Stimulated activated CD8-positive, alpha-beta memory T cell treated with anti-CD3 and anti-CD28 coated beads, Interleukin-7, amount 100 ng/mL, for 4 hours (primary cell): Measurements from ENCODE around the gene TMOD2.
"Not testable (repeated sequence)": the region's sequence is repeated elsewhere in the genome, so short reads cannot be mapped to it uniquely, and the experiment has no call there.

Experiments used
- DNase-seq, 2 donors: peaks; one replicate each; pipeline ENCODE4 v3.0.0-alpha.2; 2020; ENCODE audit warnings: low read depth in 2 of 2

Gene TMOD2

DNA sequence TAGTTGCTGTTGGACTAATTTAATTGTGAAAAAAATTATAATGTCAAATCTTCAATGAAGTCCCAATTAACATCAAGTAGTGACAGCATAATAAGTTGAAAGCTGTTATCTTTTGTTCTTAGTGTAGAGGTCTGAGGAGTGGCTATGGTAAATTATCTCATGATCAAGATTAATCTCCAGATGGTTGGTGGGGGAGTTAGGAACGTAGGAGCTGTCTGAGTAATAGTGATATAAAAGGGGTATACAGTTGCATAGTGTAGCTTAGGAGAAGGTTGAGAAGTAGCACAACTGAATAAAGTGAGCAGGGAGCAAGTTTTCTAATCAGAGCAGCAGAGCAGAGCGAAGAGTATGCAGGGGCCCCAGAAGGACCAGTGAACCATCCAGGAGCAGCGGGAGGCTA is 19.5 kb downstream of the TMOD2 start:
- DNase-seq = no peak

GRCh38 chr15:51771773-51772172 is 20.4 kb downstream of the TMOD2 start:
- no peak for DNase-seq

GRCh38 chr15:51774916-51775315 is 23.5 kb downstream of the TMOD2 start:
- no peak for DNase-seq

DNA sequence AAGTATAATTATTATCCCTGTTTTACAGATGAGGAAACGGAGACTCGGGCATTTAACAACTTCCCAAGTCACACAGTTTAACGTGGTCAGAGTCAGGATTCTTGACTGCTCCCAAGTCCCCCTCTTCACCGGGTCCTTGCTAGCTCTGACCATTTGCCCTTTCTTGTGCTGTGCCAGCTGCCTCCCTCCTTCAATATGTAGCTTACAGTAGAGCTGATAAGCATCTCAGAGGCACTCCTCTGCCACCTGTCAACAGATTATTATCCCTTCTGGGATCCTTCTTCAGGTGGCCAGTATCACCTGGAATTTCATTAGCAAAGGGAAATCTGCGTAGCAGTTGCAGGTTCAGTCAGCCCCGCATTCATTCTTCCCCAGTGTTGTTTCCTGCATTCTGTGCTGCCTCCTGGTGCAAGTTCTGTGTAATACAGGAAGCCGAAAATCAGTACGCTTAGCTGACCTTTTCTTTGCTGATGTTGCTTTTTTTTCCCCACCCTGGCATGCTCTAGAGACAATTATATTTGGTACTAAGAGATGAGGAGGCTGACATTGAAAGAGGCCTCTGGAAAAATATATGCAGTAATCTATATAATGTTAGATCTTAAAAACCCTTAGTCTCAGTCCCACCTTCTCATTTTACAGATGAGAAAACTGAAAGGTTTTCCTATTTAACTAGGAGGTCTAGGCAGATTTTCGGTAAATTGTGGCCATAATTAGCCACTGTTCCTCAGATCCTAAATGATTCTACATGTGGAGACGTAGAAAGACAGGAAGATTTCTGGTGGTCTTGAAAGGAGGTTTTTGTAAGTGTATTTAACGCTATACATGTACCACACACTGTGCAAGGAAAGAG is 24.8 kb downstream of the TMOD2 start:
- peak; percentile 1 to 26 for DNase-seq

DNA sequence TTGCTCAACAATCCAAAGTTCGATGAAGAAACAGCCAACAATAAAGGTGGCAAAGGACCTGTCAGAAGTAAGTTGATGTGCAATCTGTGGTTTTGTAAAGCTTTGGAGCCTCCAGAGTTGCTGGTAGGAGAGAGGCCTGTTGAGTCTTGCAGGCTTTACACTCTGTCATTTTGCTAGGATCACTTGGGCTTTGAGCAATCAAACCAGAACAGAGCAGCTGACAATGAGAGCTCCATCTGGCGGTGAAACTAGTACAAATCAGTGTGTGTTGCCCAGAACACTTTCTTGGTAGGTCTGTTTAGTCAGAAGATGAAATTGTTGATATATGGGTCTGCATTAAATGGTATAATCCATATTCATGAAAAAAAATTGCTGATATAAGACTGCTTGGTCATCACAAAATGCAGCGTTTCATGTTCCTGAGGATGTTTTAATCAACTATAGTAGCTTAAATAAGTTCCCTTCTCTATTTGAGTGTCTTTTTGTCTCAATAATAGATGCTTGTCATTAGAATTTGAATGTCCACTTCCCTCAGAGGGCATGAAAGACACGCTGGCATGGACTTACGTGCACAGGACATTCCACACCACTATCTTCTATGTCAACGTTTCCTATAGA is 25.7 kb downstream of the TMOD2 start:
- DNase-seq = peak; percentile 37 to 49

DNA sequence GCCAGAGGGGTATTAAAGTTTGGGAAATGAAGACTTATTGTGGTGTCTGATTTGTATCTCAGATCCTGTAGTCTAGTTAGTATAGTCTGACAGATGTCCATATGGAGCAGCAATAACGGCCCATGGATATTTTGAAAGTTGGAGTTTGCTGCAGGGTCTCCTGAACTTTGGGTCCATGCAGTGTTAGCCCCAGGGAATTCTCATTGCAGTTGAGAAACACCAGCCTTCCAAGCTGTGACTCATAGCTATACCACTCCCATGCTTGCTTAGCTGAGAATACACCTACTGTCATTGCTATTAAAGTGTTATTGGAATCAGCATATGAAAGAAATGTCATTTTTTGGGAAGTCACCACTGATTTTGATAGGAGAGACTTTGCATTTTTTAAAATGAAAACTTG is 29.2 kb downstream of the TMOD2 start:
- DNase-seq = no peak

GRCh38 chr15:51781506-51781905 is 30.1 kb downstream of the TMOD2 start:
- no peak for DNase-seq

DNA sequence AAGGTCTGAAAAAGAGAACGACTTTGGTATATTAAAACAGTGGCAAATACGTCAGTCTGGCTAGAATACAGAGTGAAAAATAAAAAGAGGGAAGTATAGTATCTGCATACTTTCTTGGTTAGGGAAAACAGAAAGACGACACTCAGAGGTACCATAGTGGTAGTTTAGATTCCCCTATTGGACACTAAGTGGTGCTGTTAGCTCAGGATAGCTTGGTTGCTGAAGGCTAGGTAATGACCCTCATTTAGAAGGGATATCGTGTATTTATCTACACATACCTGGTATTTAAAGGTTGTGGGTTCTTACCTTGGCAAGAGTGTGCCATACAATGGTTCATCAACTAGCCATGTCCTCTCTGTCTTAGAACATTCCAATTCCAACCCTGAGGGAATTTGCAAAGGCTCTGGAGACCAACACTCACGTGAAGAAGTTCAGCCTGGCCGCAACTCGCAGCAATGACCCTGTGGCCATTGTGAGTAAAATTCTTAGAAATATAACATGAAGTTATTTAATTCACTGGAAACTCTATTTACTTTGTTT is 31.0 kb downstream of the TMOD2 start:
- DNase-seq = no peak

- DNase-seq = no peak
Observed at GRCh38 chr15:51783967-51784366, 32.6 kb downstream of the TMOD2 start.

GRCh38 chr15:51787130-51787529 is 35.7 kb downstream of the TMOD2 start:
- not testable (repeated sequence) for DNase-seq

DNA sequence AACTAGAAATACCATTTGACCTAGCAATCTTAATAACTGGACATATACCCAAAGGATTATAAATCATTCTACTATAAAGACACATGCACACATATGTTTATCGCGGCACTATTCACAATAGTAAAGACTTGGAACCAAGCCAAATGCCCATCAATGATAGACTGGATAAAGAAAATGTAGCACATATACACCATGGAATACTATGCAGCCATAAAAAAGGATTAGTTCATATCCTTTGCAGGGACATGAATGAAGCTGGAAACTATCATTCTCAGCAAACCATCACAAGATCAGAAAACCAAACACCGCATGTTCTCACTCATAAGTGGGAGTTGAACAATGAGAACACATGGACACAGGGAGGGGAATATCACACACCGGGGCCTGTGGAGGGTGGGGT is 41.1 kb downstream of the TMOD2 start:
- DNase-seq = not testable (repeated sequence)

DNA sequence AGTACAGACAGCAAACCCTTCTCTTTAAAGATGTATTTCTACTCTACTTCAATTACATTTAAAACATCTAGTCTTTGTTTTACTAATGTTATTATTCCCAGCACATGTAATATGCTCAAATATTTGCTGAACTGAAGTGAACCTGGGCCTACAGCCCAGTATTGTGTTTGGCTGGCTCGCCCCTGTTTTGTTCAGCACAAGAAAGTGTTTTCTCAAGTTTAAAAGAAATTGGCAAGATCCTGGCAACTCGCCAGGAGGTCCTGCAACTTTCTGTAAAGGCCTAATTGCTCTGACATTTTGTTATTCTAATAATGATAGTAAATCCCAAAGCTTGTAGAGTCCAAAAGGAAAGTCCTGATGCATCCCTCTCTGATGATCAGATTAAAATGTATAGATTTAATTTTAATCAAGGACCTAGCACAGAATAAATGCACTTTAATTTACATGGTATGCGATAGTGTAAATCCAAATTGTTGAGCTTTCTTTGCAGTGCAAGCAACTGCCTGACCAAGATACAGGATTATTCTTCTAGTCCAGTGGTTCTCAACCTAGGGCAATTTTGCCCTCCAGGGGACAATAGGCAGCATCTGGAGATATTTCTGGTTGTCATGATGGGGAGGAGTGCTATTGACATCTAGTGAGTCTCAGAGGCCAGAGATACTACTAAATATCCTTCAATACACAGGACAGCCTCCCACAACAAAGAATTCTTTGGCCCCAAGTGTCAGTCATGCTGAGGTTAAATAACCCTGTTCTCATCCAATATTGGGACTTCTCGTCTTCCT is 42.3 kb downstream of the TMOD2 start:
- DNase-seq = no peak

GRCh38 chr15:51796847-51797401 is 45.5 kb downstream of the TMOD2 start:
- DNase-seq = no peak

DNA sequence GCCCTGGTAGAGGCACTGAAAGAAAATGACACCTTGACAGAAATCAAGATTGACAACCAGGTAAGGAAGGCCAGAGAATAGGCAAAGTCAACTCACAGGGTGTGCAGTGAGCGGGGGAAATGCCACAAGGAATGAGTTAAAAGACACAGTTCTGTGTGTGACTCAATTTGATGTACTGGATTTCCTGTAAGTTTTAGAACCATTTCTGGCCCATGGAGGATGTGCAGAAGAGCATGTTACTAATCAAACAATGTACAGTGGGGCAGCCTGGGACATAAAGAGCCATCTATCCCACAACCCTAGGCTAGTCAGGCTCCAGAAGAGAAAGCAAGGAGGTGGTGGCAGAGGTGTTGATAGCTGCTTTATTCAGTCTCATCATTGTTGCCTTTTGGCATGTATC is 46.9 kb downstream of the TMOD2 start:
- no peak for DNase-seq

GRCh38 chr15:51799282-51800252 is 48.2 kb downstream of the TMOD2 start:
- DNase-seq = no peak

DNA sequence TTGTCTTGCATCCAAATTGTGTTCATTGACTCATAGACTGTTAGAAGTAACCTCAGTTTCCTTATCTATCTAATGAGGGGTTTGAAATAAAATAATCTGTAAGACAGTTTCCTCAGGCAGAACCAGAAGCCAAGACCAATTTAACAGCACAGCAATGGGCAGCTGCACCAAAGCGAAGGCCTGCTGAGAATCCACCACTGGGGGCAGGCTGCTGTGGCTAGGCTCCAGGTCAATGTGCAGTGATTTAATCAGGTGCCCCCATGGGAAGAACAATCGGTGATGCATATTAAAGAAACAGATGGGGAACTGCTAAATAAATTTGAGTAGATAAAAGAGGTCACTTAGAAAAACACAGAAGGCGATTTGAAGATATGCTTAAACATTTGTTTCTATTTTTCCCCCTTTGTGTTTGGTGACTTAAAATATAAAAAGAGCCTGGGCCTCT is 50.0 kb downstream of the TMOD2 start:
- DNase-seq = no peak

DNA sequence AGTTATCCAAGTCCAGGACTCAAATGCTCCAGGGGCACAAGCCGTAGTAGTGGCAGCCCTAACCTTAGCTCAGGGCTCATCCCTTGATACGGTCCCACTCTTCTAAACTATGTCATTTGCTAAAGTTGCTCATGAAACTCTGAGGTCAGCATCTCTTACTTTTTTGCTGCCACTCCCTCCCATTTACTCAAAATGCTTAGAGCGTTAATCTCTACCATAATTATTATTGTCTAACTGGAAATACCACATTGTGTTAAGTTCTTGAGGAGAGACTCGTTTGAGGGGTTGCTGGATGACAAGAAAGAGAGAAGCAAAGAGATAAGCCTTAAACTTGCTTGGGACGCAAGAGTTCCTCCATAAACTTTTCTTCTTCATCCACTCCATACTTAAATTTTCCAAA is 51.2 kb downstream of the TMOD2 start:
- DNase-seq = no peak

DNA sequence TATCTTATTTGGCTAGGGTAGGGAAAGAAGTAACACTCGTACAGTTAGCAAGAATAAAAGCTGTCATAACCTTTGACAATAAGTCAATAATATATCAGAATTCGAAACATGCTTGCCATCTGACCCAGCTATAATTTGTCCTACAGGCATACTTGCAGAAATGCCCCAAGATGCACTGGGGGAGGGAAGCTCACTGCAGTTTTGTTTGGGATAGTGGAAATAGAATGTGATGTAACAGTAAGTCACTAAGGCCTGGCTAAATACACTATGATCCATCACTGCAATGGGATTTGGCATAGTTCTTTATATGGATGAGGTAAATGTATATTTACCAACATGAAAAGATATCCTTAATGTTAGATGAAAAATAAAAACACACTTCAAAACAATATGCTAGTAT is 52.6 kb downstream of the TMOD2 start:
- DNase-seq = no peak

DNA sequence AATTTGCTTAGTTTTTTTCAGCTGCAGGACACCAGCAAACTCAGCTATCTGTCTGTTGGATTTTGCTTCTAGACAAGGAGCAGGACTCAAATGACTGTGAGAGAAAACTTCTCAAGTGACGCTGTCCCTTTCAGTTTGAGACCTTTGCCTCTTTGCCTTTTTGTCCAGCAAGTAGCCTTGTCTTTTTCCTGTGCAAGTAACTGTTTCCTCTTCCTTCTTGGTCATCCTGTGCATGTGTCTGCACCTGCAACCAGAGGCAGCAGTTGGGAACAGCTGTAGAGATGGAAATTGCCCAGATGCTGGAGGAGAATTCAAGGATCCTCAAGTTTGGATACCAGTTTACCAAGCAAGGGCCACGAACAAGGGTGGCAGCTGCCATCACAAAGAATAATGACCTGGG is 54.7 kb downstream of the TMOD2 start:
- DNase-seq = no peak

GRCh38 chr15:51809457-51809856 is 58.1 kb downstream of the TMOD2 start:
- no peak for DNase-seq

GRCh38 chr15:51812598-51812997 is 61.2 kb downstream of the TMOD2 start:
- DNase-seq = no peak
